Measurements from ENCODE around the gene NSMCE1.

DNA sequence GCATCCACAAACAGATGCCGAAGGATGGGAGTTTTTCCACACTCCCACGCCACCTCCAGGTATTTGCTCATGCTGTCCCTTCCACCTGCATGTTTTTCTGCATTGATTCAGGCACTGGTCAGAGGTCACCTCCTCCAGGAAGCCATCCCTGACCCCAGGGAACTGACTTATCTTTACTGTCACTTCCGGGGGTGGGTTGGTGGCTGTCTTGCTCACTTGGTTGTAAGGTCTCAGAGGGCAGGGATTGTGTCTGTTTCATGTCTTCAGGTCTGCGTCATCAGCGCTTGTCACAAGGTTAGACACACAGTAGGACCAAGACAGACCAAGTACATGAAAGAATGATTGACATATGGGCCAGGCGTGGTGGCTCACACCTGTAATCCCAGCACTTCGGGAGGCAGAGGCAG is 43.3 kb upstream of the NSMCE1 start:
- no peak for TF ChIP-seq EZH2 (IDR thresholded peaks at IDR 0.05; ENCODE audit: borderline replicate concordance, low read depth, low read length, poor library complexity, severe bottlenecking)
- TF ChIP-seq, protein P1, sequence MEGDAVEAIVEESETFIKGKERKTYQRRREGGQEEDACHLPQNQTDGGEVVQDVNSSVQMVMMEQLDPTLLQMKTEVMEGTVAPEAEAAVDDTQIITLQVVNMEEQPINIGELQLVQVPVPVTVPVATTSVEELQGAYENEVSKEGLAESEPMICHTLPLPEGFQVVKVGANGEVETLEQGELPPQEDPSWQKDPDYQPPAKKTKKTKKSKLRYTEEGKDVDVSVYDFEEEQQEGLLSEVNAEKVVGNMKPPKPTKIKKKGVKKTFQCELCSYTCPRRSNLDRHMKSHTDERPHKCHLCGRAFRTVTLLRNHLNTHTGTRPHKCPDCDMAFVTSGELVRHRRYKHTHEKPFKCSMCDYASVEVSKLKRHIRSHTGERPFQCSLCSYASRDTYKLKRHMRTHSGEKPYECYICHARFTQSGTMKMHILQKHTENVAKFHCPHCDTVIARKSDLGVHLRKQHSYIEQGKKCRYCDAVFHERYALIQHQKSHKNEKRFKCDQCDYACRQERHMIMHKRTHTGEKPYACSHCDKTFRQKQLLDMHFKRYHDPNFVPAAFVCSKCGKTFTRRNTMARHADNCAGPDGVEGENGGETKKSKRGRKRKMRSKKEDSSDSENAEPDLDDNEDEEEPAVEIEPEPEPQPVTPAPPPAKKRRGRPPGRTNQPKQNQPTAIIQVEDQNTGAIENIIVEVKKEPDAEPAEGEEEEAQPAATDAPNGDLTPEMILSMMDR (conservative IDR thresholded peaks at IDR 0.05; ENCODE audit: low read depth, low read length) = no peak

Measured in A673 (cell line).